Keratinocyte (primary cell): ENCODE measurements around the gene CCDC181. TPM values are rescaled to one million over a fixed set of nuclear protein-coding genes. Genes with fewer than 3 reads are reported as not detected.

Source experiments
- DNase-seq: peaks from one replicate; pipeline ENCODE4 v3.0.0-alpha.2; 2011; ENCODE audit warnings: low read depth, missing footprints, low spot score
- FAIRE-seq: peaks from 2 replicates; lab custom pipeline; 2011; peaks lifted over from hg19 to GRCh38; lab: Jason Lieb, UNC
- H2AFZ ChIP-seq: 2 replicates; pipeline ENCODE4 v1.6.0; 2012; ENCODE audit warnings: low read length, control low read depth, inconsistent platforms; ENCODE audit not compliant: control insufficient read depth
- H3K27ac ChIP-seq: 2 replicates; pipeline ENCODE4 v1.5.1; 2011; ENCODE audit warnings: low read length; ENCODE audit not compliant: control insufficient read depth, insufficient read depth
- H3K27me3 ChIP-seq: 3 replicates; pipeline ENCODE4 v1.6.0; 2011; ENCODE audit warnings: low read length; ENCODE audit not compliant: control insufficient read depth, insufficient read depth; ENCODE audit errors: extremely low read depth
- H3K36me3 ChIP-seq, 2 experiments: 2 replicates in 1 of 2; 3 replicates in 1 of 2; pipeline ENCODE4 v1.5.1; 2011; ENCODE audit warnings: low read length in 2 of 2, mild to moderate bottlenecking in 1 of 2; ENCODE audit not compliant: control insufficient read depth in 2 of 2, insufficient read depth in 2 of 2; ENCODE audit errors: extremely low read depth in 1 of 2
- H3K4me1 ChIP-seq: 3 replicates; pipeline ENCODE4 v1.5.1; 2011; ENCODE audit warnings: low read length; ENCODE audit not compliant: control insufficient read depth, insufficient read depth; ENCODE audit errors: extremely low read depth
- H3K4me2 ChIP-seq: 3 replicates; pipeline ENCODE4 v1.6.0; 2011; ENCODE audit warnings: low read depth, low read length; ENCODE audit not compliant: control insufficient read depth, insufficient read depth; ENCODE audit errors: extremely low read depth
- H3K4me3 ChIP-seq, 3 experiments: fragments of 200-600 bp in 1 of 3; sonication (generic) in 1 of 3; 2 replicates in 2 of 3; 3 replicates in 1 of 3; pipeline ENCODE4 v1.5.1; 2011 to 2016; ENCODE audit warnings: low read length in 3 of 3, mild to moderate bottlenecking in 3 of 3, control low read depth in 2 of 3, inconsistent platforms in 1 of 3, low read depth in 1 of 3, mixed read lengths in 1 of 3, mixed run types in 1 of 3, moderate library complexity in 1 of 3; ENCODE audit not compliant: control insufficient read depth in 2 of 3, insufficient read depth in 2 of 3; ENCODE audit errors: extremely low read depth in 1 of 3
- H3K79me2 ChIP-seq: 2 replicates; pipeline ENCODE4 v1.6.0; 2012; ENCODE audit warnings: low read length; ENCODE audit not compliant: control insufficient read depth, insufficient read depth
- H3K9ac ChIP-seq: 3 replicates; pipeline ENCODE4 v1.6.0; 2011; ENCODE audit warnings: low read length; ENCODE audit not compliant: control insufficient read depth, insufficient read depth; ENCODE audit errors: extremely low read depth
- H3K9me1 ChIP-seq: 3 replicates; pipeline ENCODE4 v1.6.0; 2011; ENCODE audit warnings: low read length; ENCODE audit not compliant: control insufficient read depth, insufficient read depth; ENCODE audit errors: extremely low read depth
- H3K9me3 ChIP-seq: 2 replicates; pipeline ENCODE4 v1.5.1; 2012; ENCODE audit warnings: low read depth, low read length; ENCODE audit not compliant: control insufficient read depth
- H4K20me1 ChIP-seq: 3 replicates; pipeline ENCODE4 v1.6.0; 2011; ENCODE audit warnings: low read length; ENCODE audit not compliant: control insufficient read depth, insufficient read depth; ENCODE audit errors: extremely low read depth
- CTCF ChIP-seq, 3 experiments: IDR thresholded peaks in 1 of 3; conservative IDR thresholded peaks in 1 of 3; optimal IDR thresholded peaks in 1 of 3; 2 replicates in 2 of 3; 3 replicates in 1 of 3; pipeline versions ENCODE3 to v1.5.1; 2011; ENCODE audit warnings: low read length in 3 of 3, mild to moderate bottlenecking in 3 of 3, moderate library complexity in 2 of 3, control low read depth in 1 of 3, inconsistent platforms in 1 of 3; ENCODE audit not compliant: insufficient read depth in 2 of 3; ENCODE audit errors: extremely low read depth in 1 of 3
- EZH2 ChIP-seq: IDR thresholded peaks from one replicate; pipeline ENCODE4 v1.6.1; 2012; ENCODE audit warnings: inconsistent platforms, mild to moderate bottlenecking, low read length, moderate library complexity
- dilution Hi-C: fragments of 300-500 bp; cut with MboI; formaldehyde crosslinking; loops from one replicate; pipeline ENCODE4 v1.7.0; 2020; ENCODE audit warnings: low sequenced_read_pairs; ENCODE audit not compliant: extremely low pct_ligation_motif_present
- polyA plus RNA-seq, 5 experiments: library from polyadenylated mRNA; depleted of rRNA in 3 of 5; stranded (reverse) in 3 of 5; stranded (forward) in 1 of 5; unstranded in 1 of 5; fragments of >200 nt; gene quantifications; 1 replicate in 1 of 5; 2 replicates in 3 of 5; 3 replicates in 1 of 5; pipeline versions ENCODE4 v1.2.1 to v1.2.3, GENCODE V29; 2011 to 2012; ENCODE audit warnings: missing spikeins in 2 of 5, low read depth in 1 of 5, low replicate concordance in 1 of 5

The CCDC181 gene
- polyA plus RNA-seq, 1 donor (not counting 4 experiments of a cell fraction or from before 2014, with no cell fraction given) = not detected

GRCh38 chr1:169367686-169368405 lies 59.4 kb downstream of the CCDC181 start, which contains the start of the genes BLZF1 and NME7:
Gene BLZF1, plus strand, starts transcription at chr1:169368195. Its CDS starts 1,328 bp downstream, at chr1:169369523.
Gene NME7, minus strand, starts transcription at chr1:169367797. Its CDS starts 87 bp downstream, at chr1:169367710.
- dilution Hi-C loops = no loop called here
- peaks cover 67% of the 10 kb centered on the region for H3K79me2 ChIP-seq

GRCh38 chr1:169367096-169367685 lies 60.1 kb downstream of the CCDC181 start:
- H3K79me2 ChIP-seq = peaks cover 64% of the 10 kb centered on the region

More at GRCh38 chr1:169367686-169368405, 59.4 kb downstream of the CCDC181 start, which contains the start of the genes BLZF1 and NME7:
- Histone ChIP-seq H3K4me1 (peaks cover 34% of the 10 kb centered on the region), H3K9ac (peak within 1 kb of the TSS; percentile 88), H3K4me2 (peak within 1 kb of the TSS; percentile 78), H3K27me3 (no peaks in the 10 kb centered on the region), H4K20me1 (no peaks in the 10 kb centered on the region), H3K4me3 (peak within 1 kb of the TSS; percentile 79 to 98 (median 94)), H2AFZ (peak within 1 kb of the TSS; percentile 97), H3K9me1 (no peaks in the 10 kb centered on the region), H3K36me3 (peaks cover 3 to 8% of the 10 kb centered on the region in 2 experiments), H3K27ac (peak within 1 kb of the TSS; percentile 94), H3K9me3 (no peaks in the 10 kb centered on the region)
- FAIRE-seq = peak; percentile 95
- peak; percentile 71 for DNase-seq
- no peak for TF ChIP-seq EZH2
- no peak for TF ChIP-seq CTCF (optimal IDR thresholded peaks at IDR 0.05 in 1 of 3, IDR thresholded peaks at IDR 0.05 in 1 of 3, conservative IDR thresholded peaks at IDR 0.05 in 1 of 3; ENCODE audit: extremely low read depth in 1 of 3, insufficient read depth in 2 of 3, low read length in 3 of 3)

More at GRCh38 chr1:169367096-169367685, 60.1 kb downstream of the CCDC181 start:
- H3K9me3 ChIP-seq = no peaks in the 10 kb centered on the region
- no peak for TF ChIP-seq EZH2
- no peak for TF ChIP-seq CTCF (optimal IDR thresholded peaks at IDR 0.05 in 1 of 3, IDR thresholded peaks at IDR 0.05 in 1 of 3, conservative IDR thresholded peaks at IDR 0.05 in 1 of 3; ENCODE audit: extremely low read depth in 1 of 3, insufficient read depth in 2 of 3, low read length in 3 of 3)
- FAIRE-seq (no peak), DNase-seq (no peak)
- H2AFZ ChIP-seq = peak overlapping the region; percentile 95
- H3K4me1 ChIP-seq = peaks cover 39% of the 10 kb centered on the region
- H3K9ac ChIP-seq = peak overlapping the region; percentile 88
- H3K9me1 ChIP-seq = no peaks in the 10 kb centered on the region
- H3K27me3 ChIP-seq = no peaks in the 10 kb centered on the region
- no peaks in the 10 kb centered on the region for H4K20me1 ChIP-seq
- dilution Hi-C loops = no loop called here
- H3K36me3 ChIP-seq = peaks cover 3 to 13% of the 10 kb centered on the region in 2 experiments
- peak overlapping the region; percentile 79 to 98 (median 94) for H3K4me3 ChIP-seq
- H3K27ac ChIP-seq = peak overlapping the region; percentile 94
- peak overlapping the region; percentile 78 for H3K4me2 ChIP-seq
